OCI-M1 (cell line): Measurements from ENCODE around the gene MED12L.
"Not testable (repeated sequence)": the region's sequence is repeated elsewhere in the genome, so short reads cannot be mapped to it uniquely, and the experiment has no call there.

ENCODE experiments used
- DNase-seq: peaks from one replicate; lab custom pipeline; 2025; lab: John Stamatoyannopoulos, UW

Gene MED12L, protein sequence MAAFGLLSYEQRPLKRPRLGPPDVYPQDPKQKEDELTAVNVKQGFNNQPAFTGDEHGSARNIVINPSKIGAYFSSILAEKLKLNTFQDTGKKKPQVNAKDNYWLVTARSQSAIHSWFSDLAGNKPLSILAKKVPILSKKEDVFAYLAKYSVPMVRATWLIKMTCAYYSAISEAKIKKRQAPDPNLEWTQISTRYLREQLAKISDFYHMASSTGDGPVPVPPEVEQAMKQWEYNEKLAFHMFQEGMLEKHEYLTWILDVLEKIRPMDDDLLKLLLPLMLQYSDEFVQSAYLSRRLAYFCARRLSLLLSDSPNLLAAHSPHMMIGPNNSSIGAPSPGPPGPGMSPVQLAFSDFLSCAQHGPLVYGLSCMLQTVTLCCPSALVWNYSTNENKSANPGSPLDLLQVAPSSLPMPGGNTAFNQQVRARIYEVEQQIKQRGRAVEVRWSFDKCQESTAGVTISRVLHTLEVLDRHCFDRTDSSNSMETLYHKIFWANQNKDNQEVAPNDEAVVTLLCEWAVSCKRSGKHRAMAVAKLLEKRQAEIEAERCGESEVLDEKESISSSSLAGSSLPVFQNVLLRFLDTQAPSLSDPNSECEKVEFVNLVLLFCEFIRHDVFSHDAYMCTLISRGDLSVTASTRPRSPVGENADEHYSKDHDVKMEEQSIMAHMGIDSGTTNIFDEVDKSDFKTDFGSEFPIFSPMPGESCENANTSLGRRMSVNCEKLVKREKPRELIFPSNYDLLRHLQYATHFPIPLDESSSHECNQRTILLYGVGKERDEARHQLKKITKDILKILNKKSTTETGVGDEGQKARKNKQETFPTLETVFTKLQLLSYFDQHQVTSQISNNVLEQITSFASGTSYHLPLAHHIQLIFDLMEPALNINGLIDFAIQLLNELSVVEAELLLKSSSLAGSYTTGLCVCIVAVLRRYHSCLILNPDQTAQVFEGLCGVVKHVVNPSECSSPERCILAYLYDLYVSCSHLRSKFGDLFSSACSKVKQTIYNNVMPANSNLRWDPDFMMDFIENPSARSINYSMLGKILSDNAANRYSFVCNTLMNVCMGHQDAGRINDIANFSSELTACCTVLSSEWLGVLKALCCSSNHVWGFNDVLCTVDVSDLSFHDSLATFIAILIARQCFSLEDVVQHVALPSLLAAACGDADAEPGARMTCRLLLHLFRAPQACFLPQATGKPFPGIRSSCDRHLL (N-terminal part only)

GRCh38 chr3:151085227-151085888, at the start of gene MED12L:
MED12L (plus strand) TSS chr3:151085664; CDS start chr3:151086927, 1,263 bp downstream.
- peak; percentile 56 for DNase-seq

DNA sequence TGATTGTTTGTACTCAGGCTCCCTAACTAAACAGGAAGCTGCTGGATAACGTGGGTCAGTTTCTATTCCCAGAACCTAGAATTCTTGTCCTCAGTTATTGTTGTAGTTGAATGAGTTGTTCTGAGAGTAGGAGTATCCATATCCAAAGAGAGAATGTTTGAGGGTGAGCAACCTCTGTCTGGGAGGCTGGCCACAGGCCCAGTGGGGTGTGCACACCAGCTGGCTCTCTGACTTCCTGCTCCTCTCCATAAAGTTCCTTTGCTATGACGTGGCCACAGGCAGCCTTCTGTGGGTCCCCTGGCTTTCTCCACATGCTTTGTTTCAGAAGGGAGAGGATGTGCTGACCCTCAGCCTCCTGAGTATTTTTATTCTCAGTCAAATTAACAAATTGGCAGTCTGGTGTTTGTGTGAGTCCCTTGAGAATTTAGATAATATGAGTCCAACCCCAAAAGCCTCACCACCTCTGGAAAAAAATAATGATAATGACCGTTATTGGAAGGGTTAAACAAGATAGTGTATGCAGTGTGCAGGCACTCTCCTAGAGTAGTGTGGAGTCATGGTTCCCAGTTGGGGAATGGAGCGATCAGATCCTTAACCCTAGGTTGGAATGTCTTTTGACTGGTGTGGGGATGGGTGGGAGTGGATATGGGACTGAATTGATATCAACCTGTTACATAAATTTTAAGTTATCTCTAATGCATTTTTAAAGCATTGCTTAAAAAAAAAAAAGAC, 47.6 kb upstream of the MED12L start:
- no peak for DNase-seq

- no peak for DNase-seq
These were observed 40.8 kb upstream of the MED12L start for GRCh38 chr3:151044706-151045105.

DNA sequence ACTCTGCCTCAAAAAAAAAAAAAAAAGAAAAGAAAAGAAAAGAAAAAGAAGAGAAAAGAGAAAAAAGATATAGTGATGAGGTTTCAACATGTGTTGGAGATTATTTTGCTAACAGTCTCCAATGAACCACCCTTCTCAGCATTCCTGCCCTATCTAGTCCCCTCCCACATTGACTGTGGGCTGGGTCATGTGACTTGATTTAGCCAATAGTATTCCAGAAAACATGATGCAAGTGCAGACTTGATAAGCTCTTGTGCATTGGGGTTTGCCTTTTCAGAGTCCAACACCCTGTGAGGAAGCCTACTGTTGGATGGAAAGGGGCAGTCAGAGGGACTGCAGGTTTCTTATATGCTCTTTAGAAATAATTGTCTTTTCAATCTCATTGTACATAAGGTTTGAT, 37.8 kb upstream of the MED12L start:
- peak; percentile 85 for DNase-seq

DNA sequence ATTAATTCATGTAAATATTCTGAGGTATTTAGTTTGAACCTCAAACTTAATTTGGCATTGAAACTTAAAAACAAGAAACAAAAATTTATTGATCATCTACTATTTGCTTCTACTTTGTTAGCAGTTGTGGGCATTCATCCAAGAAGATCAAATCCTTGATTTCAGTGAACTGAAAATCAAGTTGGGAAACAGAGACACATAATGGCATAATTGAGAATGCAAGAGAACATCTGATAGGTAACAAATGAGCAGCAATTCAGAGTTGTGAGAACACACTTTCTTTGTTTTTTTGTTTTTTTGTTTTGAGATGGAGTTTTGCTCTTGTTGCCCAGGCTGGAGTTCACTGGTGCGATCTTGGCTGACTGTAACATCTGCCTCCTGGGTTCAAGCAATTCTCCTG, 33.9 kb upstream of the MED12L start:
- DNase-seq: peak; percentile 1

GRCh38 chr3:151052346-151052745, 33.1 kb upstream of the MED12L start:
- no peak for DNase-seq

DNA sequence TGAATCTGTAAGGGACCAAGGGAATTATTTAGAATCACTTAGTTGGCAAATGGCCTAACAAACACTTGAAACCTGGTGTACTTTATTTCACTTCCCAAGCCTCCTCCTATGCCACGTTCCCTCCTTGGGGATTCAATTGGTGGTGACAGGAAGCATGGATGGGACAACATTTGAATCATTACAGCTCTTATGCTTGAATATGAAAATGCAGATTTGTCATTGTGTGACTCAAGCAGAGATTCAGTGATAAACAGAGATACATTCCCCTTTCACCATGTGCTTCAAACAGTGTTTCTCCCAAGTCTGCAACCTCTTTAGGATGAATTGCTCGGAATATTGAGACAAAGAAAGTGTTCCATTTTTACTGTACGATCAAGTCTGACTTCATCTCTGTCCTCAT, 32.7 kb upstream of the MED12L start:
- no peak for DNase-seq

DNA sequence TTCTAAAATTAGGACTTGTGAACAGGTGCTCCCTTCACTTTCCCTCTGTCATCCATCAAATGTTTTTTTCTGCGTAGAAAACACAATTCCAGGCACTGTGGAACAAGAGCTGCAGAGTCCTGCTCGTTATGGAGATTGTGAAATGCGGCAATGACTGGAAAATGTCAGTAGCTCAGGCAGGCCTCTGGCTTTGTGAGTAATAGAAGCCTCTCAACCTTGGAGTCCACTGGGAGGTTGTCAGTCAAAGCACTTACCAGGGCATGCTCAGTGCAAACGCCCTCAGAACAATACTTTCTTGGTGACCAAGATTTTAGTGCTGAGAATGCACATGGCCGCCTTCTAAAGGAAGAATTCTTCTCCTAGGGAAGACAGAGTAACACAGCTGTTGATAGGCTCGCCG, 26.7 kb upstream of the MED12L start:
- no peak for DNase-seq

DNA sequence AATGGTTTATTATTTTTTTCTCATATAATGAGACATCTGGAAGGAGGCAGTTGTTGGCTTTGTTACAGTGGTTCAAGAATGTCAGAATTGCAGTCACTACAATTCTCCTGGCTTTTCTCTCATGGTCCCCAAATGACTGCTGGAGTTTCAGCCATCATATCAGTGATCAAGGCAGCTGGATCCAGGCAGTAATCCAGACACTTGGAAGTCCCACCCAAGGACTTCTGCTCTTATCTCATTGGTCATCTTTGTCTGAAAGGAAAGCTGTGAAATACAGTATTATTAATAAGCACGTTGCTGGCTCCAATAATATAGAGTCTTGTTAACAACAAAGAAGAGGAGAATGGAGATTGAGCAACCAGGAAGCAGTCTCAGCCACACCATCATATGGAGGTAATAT, 22.9 kb upstream of the MED12L start:
- DNase-seq: no peak

GRCh38 chr3:151067158-151067557, 18.3 kb upstream of the MED12L start:
- DNase-seq: peak; percentile 53

GRCh38 chr3:151072842-151073241, 12.6 kb upstream of the MED12L start:
- DNase-seq: not testable (repeated sequence)

- no peak for DNase-seq
These were observed 11.2 kb upstream of the MED12L start for GRCh38 chr3:151074256-151074655.

GRCh38 chr3:151075869-151076562, 9.4 kb upstream of the MED12L start:
- DNase-seq: no peak

- DNase-seq: no peak
These were observed 8.8 kb upstream of the MED12L start for GRCh38 chr3:151076626-151077025.

GRCh38 chr3:151081082-151081481, 4.4 kb upstream of the MED12L start:
- DNase-seq: not testable (repeated sequence)

DNA sequence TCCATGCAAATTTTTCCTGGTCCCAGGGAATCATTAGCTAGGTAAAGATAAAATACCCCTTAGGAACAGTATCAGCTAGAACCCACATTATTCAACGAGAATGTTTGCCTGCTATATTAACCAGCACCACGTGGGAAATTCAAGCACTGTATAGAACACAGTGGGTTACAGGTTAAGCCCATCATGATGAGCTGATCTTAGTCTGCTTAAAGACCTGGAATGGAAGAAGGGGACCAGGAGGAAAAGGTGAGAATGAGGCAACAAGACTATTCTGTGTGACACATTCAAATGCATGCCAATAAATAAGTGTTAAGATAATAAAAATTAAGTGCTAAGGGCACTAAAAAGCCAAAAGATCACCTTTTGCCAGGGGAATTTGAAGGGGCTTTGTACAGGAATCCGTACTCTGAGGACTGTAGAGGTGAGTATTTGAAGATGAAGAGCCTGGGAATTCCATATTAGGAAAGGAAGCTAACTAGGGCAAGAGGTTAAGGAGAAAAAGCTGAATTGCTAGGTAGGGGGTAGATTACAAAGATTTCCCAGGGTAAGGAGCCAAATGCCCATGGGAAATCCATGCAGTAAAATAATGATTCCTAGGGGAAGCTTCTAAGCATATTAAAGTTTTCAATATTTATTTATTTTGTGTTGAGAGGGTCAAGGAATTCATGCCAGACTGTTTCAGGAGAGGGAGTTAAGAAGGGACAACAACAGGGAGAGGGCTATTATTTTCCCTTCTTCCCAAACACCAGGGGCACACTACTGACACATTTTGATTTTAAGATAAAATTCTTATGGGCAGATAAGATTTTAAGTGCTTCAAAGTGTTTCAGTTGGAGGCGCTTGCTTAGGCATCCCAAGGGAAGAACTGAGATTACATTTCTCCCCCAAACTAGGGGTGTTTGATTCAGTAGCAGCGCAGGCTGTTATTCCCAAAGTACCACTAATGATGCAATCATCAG, 2.3 kb upstream of the MED12L start:
- DNase-seq: no peak

GRCh38 chr3:151084893-151085226, 604 bp upstream of the MED12L start:
- DNase-seq: no peak

GRCh38 chr3:151085889-151086483, 522 bp downstream of the MED12L start:
- no peak for DNase-seq
